PC-9 (cell line): ENCODE measurements around the gene PSMA6. TPM values are rescaled to one million over a fixed set of nuclear protein-coding genes. Genes with fewer than 3 reads are reported as not detected.

Experiments
- BruUV-seq: library from RNA; stranded (reverse); fragments of 400-500 nt; replicated peaks from 2 replicates; lab custom pipeline; 2021; lab: Mats Ljungman, UMichigan
- CTCF ChIA-PET: fragments of 300-600 bp; sonication (Branson Sonifier 250); formaldehyde crosslinking; loops from one replicate; lab custom pipeline; 2022; ENCODE audit warnings: antibody characterized with exemption; lab: Charles Lee
- POLR2A ChIA-PET: fragments of 300-600 bp; sonication (Branson Sonifier 250); formaldehyde crosslinking; loops from one replicate; lab custom pipeline; 2022; ENCODE audit warnings: antibody characterized with exemption; ENCODE audit not compliant: unreplicated experiment; lab: Charles Lee
- DNase-seq, 2 experiments: peaks; one replicate each; pipeline versions ENCODE4 v3.0.0 to v3.0.0-alpha.2; 2015 to 2022; ENCODE audit warnings: mixed read lengths in 1 of 2
- H2AFZ ChIP-seq: fragments of 200-600 bp; sonication (generic); 2 replicates; pipeline ENCODE4 v1.8.1; 2017; ENCODE audit warnings: antibody characterized with exemption
- H3F3A ChIP-seq: fragments of 200-600 bp; sonication (generic); 2 replicates; pipeline ENCODE4 v1.8.1; 2017; ENCODE audit warnings: antibody characterized with exemption, mild to moderate bottlenecking, low read depth; ENCODE audit not compliant: insufficient read depth
- H3K27ac ChIP-seq: fragments of 200-600 bp; sonication (generic); 2 replicates; pipeline ENCODE4 v1.6.1; 2016; ENCODE audit warnings: mixed run types
- H3K27me3 ChIP-seq: fragments of 200-600 bp; sonication (generic); 2 replicates; pipeline ENCODE4 v1.6.1; 2016; ENCODE audit warnings: low read depth, mixed run types; ENCODE audit not compliant: insufficient read depth
- H3K36me3 ChIP-seq: fragments of 200-600 bp; sonication (generic); 2 replicates; pipeline ENCODE4 v1.6.1; 2016; ENCODE audit warnings: low read depth, mixed run types
- H3K4me1 ChIP-seq: fragments of 200-600 bp; sonication (generic); replicated peaks from 2 replicates; pipeline ENCODE4 v1.6.1; 2016; ENCODE audit warnings: mixed run types; ENCODE audit not compliant: insufficient read depth
- H3K4me2 ChIP-seq: fragments of 200-600 bp; sonication (generic); 2 replicates; pipeline ENCODE4 v1.6.1; 2017; ENCODE audit warnings: mixed run types
- H3K4me3 ChIP-seq: fragments of 200-600 bp; sonication (generic); 2 replicates; pipeline ENCODE4 v1.6.1; 2016; ENCODE audit warnings: mixed run types
- H3K79me2 ChIP-seq: fragments of 200-600 bp; sonication (generic); 2 replicates; pipeline ENCODE4 v1.6.1; 2017; ENCODE audit warnings: low read depth, mixed run types
- H3K9me2 ChIP-seq: fragments of 200-600 bp; sonication (generic); 2 replicates; pipeline ENCODE4 v1.8.1; 2017; ENCODE audit warnings: mild to moderate bottlenecking; ENCODE audit not compliant: insufficient read depth
- H3K9me3 ChIP-seq: fragments of 200-600 bp; sonication (generic); 2 replicates; pipeline ENCODE4 v1.8.1; 2016; ENCODE audit warnings: low read depth; ENCODE audit not compliant: insufficient read depth
- H4K20me1 ChIP-seq: fragments of 200-600 bp; sonication (generic); 2 replicates; pipeline ENCODE4 v1.8.1; 2017; ENCODE audit not compliant: insufficient read depth
- CTCF ChIP-seq: fragments of 200-600 bp; sonication (generic); conservative IDR thresholded peaks from 2 replicates; pipeline ENCODE4 v1.6.1; 2017; ENCODE audit warnings: mixed run types, antibody characterized with exemption, mild to moderate bottlenecking, moderate library complexity
- EZH2 ChIP-seq: fragments of 200-600 bp; sonication (generic); IDR thresholded peaks from 2 replicates; pipeline ENCODE4 v1.8.0; 2017; ENCODE audit warnings: antibody characterized with exemption, low read depth
- intact Hi-C: fragments of 100-400 bp; cut with micrococcal nuclease; formaldehyde crosslinking; loops from one replicate; pipeline ENCODE4 v1.10.0; 2022; ENCODE audit not compliant: unreplicated experiment
- total RNA-seq: library from RNA; stranded (reverse); gene quantifications from 2 replicates; pipeline ENCODE4 v1.2.3, GENCODE V29; 2021

Gene PSMA6
- total RNA-seq, 1 experiment from 2014 or later, result 188 TPM

GRCh38 chr14:35365130-35366055 is 73.2 kb downstream of the PSMA6 start:
- Histone ChIP-seq H3K4me3 (no peak overlapping the region), H2AFZ (0 out of 2 replicates have a peak overlapping the region, but pooled peaks have one; percentile 22), H3K27me3 (no peaks in the 10 kb centered on the region), H4K20me1 (no peaks in the 10 kb centered on the region), H3K79me2 (no peaks in the 10 kb centered on the region), H3K9me3 (no peaks in the 10 kb centered on the region), H3K4me1 (peaks cover 23% of the 10 kb centered on the region), H3K4me2 (peak overlapping the region; percentile 73), H3K27ac (peak overlapping the region; percentile 70), H3K36me3 (no peaks in the 10 kb centered on the region), H3F3A (peaks cover 22% of the 10 kb centered on the region), H3K9me2 (no peaks in the 10 kb centered on the region)
- TF ChIP-seq CTCF, result no peak
- no peak for TF ChIP-seq EZH2
- POLR2A ChIA-PET, result interaction anchor here (0.7 to 0.8 kb wide), 2 partner anchors 248 to 811 kb away, joined by 7 to 10 read pairs; no protein-coding TSS in a partner anchor
- intact Hi-C loops, result no loop called here
- BruUV-seq, result no TSS peak
- CTCF ChIA-PET, result no interaction called here
- peak; percentile 56 to 78 for DNase-seq

GRCh38 chr14:35366056-35366451 is 73.9 kb downstream of the PSMA6 start:
- DNase-seq, result no peak
- Histone ChIP-seq H3K4me1 (peaks cover 30% of the 10 kb centered on the region), H3F3A (peaks cover 29% of the 10 kb centered on the region), H3K9me3 (no peaks in the 10 kb centered on the region), H3K9me2 (no peaks in the 10 kb centered on the region), H3K4me3 (no peak overlapping the region), H3K27ac (peak overlapping the region; percentile 70), H3K4me2 (peak overlapping the region; percentile 73), H3K27me3 (no peaks in the 10 kb centered on the region), H3K79me2 (no peaks in the 10 kb centered on the region), H3K36me3 (no peaks in the 10 kb centered on the region), H2AFZ (no peak overlapping the region), H4K20me1 (no peaks in the 10 kb centered on the region)
- intact Hi-C loops, result no loop called here
- TF ChIP-seq EZH2, result no peak
- TF ChIP-seq CTCF, result no peak
- BruUV-seq, result no TSS peak
- ChIA-PET CTCF (no interaction called here), POLR2A (interaction anchor here (0.8 kb wide), 1 partner anchor 249 kb away, joined by 7 read pairs; no protein-coding TSS in a partner anchor)

DNA sequence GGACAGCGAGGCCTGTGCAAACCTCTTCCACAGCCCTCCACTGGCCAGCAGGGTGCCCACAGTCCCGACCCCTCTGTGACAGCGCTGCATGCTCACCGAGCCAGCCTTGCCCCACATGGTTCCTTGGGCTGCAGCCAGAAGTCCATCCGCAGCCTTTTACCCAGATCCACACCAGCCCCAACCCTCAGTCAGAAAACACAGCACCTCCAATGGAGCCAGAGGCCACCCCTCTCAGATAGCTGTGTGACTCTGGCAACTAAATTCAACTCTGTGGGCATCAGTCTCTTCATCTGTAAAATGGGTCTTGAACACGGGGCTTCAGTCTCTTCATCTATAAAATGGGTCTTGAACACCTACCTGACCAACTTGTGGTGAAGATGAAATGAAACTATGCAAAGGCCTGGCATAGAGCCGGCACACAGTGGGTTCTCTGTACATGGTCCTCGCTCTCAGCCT is 74.4 kb downstream of the PSMA6 start:
- no peak for DNase-seq
- CTCF ChIA-PET, result interaction anchor here (0.6 kb wide), 1 partner anchor 55 kb away, joined by 7 read pairs; no protein-coding TSS in a partner anchor
- Histone ChIP-seq H3K36me3 (no peaks in the 10 kb centered on the region), H3K4me2 (no peak overlapping the region), H3F3A (peaks cover 31% of the 10 kb centered on the region), H4K20me1 (no peaks in the 10 kb centered on the region), H3K27ac (no peak overlapping the region), H2AFZ (no peak overlapping the region), H3K79me2 (no peaks in the 10 kb centered on the region), H3K9me3 (no peaks in the 10 kb centered on the region), H3K27me3 (no peaks in the 10 kb centered on the region), H3K4me3 (no peak overlapping the region), H3K4me1 (peaks cover 31% of the 10 kb centered on the region), H3K9me2 (no peaks in the 10 kb centered on the region)
- POLR2A ChIA-PET, result no interaction called here
- no TSS peak for BruUV-seq
- TF ChIP-seq CTCF (no peak), EZH2 (no peak)
- intact Hi-C loops, result no loop called here
